GM18861 (cell line): ENCODE measurements around the gene PITX1.

ENCODE experiments used
- ATAC-seq: cut with Tn5 transposase; IDR thresholded peaks from one replicate; pipeline ENCODE4 v1.9.1; 2021; ENCODE audit not compliant: unreplicated experiment

Gene PITX1

GRCh38 chr5:135042595-135042994 is 8.6 kb upstream of the PITX1 start:
- ATAC-seq: no peak

- no peak for ATAC-seq
These were observed 7.7 kb upstream of the PITX1 start for GRCh38 chr5:135041726-135042125.

- ATAC-seq: no peak
These were observed 7.1 kb upstream of the PITX1 start for GRCh38 chr5:135041145-135041587.

- ATAC-seq: no peak
These were observed 6.5 kb upstream of the PITX1 start for GRCh38 chr5:135040333-135041144.

- no peak for ATAC-seq
These were observed 6.0 kb upstream of the PITX1 start for GRCh38 chr5:135040034-135040332.

- ATAC-seq: no peak
These were observed 5.4 kb upstream of the PITX1 start for GRCh38 chr5:135039271-135040033.

GRCh38 chr5:135038813-135039270 is 4.8 kb upstream of the PITX1 start:
- no peak for ATAC-seq

GRCh38 chr5:135038205-135038812 is 4.3 kb upstream of the PITX1 start:
- ATAC-seq: no peak

GRCh38 chr5:135037519-135038204 is 3.6 kb upstream of the PITX1 start:
- no peak for ATAC-seq

GRCh38 chr5:135036405-135036804 is 2.4 kb upstream of the PITX1 start:
- no peak for ATAC-seq

- ATAC-seq: no peak
These were observed 1.6 kb upstream of the PITX1 start for GRCh38 chr5:135035678-135036030.

- ATAC-seq: no peak
These were observed 1.1 kb upstream of the PITX1 start for GRCh38 chr5:135034963-135035677.

- ATAC-seq: no peak
These were observed 371 bp upstream of the PITX1 start for GRCh38 chr5:135034236-135034962.

GRCh38 chr5:135032999-135033861 is 798 bp downstream of the PITX1 start:
- no peak for ATAC-seq

GRCh38 chr5:135032695-135032998 is 1.4 kb downstream of the PITX1 start:
- ATAC-seq: no peak

GRCh38 chr5:135031813-135032694 is 2.0 kb downstream of the PITX1 start:
- ATAC-seq: no peak

- no peak for ATAC-seq
These were observed 2.8 kb downstream of the PITX1 start for GRCh38 chr5:135030956-135031812.
